ENCODE data around the gene AP3B1.

AP3B1 gene

DNA sequence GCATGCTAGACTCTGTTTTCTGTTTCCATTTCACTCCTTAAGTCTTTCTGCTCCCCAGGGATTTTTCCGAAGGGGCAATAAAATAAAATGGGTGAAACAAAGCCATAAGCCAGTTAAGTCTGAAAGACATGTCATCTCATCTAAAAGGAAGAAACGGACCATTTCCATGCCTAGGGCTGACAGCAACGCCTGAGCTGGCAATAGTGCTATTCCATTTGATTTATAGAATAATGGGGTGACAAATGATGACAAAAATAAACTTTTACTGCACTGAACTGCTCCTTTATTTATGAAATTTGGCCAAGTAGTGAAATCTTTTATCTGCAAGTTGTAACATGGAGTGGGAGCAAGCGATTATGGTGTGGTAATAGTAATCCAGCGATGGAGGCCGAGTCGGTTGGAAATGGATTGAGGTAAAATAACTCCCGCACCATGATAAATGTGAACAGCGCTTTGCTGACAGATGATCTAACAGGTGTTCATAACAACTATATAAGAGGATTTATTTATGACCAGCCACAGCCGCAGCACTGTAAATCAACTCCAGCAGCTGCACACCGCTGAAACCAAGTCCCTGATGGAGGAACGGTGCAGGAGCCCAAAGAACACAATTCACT lies 298.6 kb downstream of the AP3B1 start:
- no peak for DNase-seq

DNA sequence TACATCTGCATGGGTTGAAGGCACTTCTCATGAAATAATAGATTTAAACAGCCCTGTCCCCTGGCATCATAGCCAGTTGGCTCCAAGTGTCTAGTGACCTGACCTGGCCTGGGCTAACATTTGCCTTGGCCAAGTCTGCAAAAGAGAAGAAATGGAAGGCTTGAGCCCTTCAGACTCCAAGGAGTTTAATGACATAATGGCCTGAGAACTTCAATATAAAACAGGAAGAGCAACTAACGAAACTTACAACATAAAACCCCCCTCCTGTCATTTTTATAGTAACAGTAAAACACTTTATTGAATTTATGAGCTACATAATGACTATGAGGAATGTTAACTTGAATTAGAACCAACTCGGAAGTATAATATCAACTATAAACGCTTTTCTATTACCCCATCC lies 299.6 kb downstream of the AP3B1 start:
- no peak for DNase-seq

DNA sequence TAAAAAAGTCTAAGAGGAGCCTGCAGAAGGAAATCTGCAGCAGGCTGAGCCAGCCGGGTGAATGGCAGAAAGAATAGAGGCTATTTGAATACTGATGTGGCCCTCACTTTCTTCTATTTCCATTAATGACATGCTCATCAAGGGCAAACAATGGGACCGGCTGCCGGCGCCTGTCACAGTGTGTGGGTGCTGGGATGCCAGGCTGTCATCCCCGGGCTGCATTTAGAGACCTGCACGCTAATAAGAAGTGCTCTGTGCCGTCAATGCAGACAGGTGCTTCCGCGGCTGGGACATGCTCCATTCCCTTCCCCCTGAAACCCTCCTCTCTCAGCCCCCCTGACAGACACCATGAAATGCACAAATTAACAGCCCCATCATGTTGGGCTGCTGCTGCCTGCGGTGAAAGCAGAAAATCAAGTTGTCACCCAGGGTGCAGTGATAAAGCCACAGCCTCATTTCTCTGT lies 300.6 kb downstream of the AP3B1 start:
- DNase-seq, result no peak

DNA sequence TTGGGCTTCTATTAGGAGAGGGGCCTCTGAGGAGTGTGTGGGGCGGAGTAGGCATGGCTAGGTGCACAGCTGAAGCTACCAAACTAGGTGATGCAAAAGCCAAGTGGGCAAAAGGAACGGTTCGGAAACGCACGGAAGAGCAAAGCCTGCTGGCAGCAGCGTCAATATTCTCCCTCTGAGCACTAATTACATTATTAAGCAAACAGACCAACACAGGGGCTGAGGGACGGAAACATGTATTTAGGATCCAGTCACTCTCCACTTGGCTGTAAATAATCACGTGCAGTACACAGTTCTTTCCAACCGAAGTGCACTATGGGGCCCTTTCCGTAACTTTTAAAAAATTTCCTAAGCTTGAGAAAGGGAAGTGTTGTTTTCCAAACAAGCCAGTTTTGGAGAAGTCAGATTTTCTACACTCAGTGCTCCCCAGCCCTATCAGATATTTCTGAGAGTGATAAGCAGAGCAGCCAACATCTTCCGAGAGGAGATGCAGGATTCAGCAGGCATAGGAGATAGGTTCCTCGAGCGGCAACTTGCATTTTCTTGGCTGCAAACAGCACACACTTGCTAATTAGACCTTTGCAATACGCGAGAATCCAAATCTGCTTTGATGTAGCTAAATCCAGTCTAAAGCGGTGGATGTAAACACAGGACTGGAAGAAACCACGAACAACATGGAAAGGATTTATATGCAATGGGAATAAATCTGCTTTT lies 301.2 kb downstream of the AP3B1 start:
- no peak for DNase-seq

DNA sequence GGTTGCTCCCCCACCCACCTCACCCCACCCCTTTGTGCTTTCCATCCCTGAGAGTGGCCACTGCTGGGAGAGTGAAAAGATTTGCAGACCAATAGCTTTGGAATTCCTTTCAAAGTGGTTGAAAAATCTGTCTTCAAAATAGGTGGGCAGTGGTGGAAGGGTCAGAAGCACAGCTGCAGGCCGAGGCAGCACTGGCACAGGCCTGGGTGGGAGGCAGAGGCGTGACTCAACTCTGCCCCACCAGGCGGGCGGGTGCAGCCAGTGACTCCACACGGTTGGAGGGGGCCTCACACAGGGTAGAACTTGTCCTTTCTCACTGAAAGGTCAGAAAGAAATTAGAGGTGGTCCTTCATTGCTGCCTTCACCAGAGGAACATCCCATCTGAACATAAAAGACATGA lies 303.4 kb downstream of the AP3B1 start:
- no peak for DNase-seq

DNA sequence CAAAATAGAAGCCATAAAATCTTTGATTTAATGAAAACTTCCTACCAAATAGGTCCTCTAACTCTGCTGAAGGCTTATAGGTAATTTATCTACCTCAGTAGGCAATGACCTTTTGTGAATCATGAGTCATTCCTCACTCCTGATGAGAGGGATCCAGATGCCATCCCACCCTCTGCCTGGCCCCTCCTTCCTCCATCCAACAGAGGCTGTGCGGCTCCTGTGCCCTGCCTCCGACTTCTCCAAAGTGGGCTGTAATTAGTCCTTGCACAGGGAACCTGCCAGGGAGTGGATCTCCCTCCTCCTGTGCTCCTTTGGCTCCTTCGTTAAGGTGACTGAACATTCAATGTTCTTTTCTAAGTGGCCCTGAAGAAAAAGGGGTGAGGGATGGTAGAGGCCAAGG lies 304.5 kb downstream of the AP3B1 start:
- DNase-seq, result no peak

DNA sequence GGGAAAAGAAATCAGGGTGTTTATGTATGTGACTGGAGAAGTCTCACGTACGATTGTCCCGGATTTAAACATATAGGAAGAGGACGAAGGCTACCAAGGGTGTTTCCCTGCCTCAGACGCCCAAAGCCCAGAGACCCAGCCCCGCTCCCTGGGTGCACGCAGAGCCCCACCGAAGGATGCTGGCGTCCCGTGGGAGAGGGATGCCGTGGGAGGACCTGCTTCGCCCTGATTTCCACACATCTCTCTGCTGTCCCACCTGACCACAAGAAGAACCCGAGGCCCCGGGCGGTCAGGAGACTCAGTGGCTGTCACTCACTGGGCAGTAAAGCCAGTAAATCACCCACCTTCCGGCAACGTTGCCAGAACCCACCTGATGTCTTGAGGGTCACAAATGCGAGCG lies 306.5 kb downstream of the AP3B1 start:
- DNase-seq, result no peak

DNA sequence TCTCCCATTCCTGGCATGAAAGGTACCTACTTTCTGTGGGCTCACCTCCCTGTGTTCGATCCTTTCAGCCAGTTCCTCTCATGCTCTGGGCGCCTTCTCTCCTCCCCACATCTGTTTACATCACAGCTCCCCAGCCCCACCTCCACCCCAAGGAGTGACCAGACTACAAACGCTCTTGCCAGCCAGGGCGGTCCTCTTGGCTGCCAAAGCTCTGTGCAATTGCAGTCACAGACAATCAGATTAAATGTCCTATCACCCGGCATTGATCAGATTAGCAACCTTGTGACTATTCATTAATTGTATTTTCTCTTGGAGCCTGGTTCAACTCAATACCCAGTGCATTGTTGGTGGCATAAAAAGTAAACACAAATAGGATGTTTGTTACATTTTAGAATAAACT lies 307.2 kb downstream of the AP3B1 start:
- DNase-seq, result no peak

DNA sequence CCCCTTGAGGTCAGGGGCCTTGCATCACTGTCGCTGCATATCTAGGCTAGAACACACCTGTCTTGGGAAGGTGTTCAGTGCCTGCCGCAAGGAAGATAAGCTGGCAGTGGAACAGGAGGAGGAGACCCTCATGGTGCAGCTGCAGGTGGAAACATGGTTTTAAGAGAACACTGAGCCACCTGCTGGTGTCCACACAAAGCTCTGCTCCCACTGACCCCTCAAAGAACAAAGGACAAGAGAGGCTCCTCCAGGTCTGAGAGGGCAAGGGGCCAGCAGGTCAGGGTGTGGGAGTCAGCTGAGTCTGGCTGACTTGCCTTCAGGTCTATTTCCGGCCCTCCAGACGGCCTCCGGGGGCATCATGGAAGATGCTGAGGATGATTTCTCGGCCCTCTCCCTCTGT lies 308.2 kb downstream of the AP3B1 start:
- no peak for DNase-seq

DNA sequence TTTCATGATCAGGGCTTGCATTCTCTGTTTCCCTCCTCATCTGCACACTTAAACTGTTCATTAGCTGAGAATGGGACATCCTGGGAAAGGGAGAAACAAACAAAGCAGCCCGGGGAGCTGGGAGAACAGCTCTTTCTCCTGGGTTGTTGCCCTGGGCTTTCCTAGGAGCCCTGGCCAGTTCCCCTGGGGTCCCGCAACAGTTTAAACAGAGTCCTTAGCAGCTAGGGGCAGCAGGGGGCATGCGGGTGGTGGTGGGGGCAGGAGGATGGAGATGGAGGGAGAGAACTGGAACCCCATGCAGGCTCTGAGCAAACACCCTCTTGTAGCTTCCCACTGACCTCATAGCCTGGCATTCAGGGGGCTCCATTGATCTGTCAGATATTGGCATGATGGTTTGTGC lies 309.3 kb downstream of the AP3B1 start:
- no peak for DNase-seq

DNA sequence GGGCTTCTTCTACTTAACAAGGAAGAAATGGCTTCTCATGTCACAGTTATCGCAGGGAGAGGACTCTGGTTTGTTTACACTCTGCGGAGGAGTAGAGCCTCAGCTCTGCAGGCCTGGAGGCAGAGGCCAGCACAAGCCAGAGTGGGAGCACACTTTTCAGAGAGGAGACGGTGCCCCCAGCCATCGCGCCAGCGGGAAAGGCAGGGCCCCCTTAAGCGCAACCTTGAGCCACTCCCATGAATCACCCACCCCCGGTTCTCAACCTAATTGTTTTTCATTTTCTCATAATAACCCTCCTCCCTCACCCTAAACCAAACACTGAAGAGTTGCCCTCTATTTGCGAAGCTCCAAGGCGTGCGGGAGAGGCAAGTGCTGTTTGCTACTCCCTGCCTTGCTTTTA lies 309.9 kb downstream of the AP3B1 start:
- DNase-seq, result no peak

DNA sequence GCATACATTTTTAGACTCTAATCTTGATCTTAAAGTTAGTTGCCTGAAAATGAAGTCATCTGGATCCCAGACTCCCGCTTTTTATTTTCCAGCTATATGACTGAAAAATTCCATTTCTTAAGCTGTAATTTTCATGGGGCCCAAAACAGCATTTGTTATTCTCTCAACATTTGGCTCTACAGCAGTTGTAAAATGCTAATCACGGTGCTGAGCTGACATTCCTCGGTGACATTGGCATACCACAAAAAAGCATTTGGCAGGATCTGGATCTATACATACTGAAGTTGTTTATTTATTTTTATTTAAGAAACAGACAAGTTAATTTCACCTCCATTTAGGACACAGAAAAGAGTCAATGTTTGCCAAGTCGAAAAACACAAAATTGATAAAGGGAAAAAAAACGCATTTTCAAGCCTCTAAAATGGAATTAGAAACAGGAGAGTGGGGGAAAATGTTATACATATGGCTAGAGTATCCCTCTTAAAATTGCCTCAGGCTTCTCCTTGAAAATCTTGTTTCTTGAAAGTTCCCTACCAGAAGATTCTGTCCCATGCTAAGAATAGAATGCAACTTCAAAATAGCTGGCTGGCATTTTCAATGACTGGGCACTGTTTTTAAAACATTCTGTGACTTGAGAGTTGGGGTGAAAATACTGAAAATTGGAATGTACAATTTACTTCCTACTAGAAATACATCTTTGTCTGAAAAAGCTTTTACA lies 310.9 kb downstream of the AP3B1 start:
- DNase-seq, result no peak

DNA sequence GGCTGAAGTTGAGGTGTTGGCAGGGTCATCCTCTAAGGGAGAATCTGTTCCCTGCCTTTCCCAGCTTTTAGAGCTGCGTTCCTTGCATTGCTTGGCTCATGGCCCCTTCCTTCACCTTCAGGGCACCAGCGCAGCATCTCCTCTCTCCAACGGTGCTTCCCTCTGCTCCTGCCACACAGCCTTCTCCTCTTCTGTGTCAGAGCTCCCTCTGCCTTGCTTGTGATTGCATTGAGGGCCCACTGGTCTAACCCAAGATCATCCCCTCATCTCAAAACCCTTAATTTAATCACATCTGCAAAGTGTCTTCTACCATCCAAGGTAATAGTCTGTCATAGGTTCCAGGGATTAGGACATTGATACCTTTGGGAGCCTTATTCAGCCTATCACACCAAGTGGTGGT lies 312.7 kb downstream of the AP3B1 start:
- DNase-seq, result no peak

DNA sequence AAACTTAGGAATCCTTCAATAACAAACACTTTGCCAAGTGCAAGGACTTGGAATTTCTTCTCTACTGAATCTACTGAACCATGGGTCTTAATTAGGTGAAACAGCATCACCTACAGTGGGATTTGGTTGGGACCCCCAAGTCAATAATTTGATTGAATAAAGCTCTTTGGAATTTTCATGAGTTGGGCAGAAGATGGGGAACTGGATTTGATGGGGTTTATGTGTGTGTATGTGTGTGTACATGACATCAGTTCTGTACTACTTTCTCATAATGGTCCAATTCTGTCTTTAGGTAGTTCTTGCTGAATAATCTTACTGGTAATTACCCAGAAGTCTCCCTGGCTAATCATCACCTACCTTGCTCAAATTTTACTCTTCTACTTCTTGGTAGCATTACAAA lies 319.9 kb downstream of the AP3B1 start:
- no peak for DNase-seq

DNA sequence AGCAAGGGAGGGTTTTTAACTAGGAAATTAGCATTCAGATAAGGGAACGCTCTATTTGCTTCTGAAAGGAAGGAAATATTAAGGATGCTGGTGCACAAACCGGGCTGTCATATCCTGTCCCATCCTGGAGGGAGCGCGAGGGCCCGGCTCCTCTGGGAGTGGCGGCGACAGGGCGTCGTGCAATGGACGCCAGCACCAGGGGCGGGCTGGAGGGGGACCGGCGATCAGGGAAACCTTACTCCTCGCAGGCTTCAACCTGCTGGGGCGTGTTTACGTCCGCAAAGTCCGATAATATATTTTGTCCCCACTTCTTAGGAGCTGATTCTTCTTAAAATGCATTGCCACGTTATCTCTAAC lies 321.3 kb downstream of the AP3B1 start:
- no peak for DNase-seq

DNA sequence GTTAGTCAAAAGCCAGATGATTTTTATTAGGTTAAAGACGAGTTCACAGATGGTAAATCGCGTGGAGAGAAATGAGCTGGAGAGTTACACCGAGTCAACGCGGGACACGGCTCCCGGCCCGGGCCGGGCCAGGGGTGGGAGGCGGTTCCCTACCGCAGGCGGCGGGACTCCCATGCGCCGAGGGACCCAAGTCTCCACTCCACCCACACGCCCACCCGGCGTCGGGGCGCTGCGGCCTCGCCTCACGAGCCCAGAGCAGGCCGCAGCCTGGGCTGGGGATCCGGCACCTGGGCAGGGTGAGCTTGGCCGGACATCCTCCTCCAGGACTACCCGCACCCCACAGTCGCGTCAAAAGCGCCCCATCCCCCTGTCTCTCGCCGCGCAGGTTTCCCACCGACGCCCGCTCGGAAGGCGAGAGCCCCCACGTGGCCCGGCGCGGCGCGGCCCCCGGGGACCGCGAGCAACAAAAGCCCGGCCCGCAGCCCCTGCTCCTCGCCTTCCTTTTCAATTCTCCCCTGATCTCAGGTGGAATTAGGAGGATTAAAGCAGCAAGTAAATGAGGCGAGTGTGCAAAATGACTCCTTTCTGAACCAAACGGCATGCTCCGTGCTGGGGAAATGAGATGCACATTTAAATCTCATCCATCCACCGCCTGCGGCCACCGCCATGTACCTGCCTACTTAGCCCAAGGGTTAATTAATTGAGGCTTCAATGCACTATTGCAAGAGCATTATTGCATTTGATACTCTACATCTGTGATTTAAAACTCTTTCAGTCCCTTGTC lies 321.8 kb downstream of the AP3B1 start:
- no peak for DNase-seq

DNA sequence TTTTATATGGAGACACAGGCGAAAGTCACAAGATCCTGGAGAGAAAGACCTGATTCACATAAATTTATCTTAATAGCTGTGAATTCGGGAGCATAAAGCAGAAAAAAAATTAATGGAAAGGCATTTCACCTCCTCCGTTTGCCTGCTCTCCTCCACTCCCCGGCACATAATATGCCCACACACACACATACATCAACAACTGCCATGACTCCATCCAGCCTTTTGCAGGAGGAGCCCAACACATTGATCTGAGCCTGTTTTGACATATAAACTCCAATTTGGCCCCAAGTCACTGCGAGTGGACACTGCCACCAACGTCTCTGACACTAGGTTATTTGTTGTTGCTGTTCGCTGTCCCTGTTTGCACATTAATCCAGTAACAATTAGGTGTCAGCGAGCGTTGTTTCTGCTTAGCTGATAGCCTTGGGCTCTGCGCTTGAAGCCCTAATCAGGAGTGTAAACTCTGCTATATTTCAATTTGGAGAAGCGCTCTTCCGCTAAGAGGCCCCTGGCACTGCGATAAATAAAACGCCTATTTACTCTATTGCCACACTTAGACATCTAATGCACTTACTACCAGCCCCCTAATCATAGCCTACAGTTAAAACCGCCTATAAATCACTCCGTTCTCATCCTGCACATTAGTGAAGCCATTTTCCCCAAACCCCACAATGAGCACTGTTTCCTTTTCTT lies 322.6 kb downstream of the AP3B1 start:
- no peak for DNase-seq

DNA sequence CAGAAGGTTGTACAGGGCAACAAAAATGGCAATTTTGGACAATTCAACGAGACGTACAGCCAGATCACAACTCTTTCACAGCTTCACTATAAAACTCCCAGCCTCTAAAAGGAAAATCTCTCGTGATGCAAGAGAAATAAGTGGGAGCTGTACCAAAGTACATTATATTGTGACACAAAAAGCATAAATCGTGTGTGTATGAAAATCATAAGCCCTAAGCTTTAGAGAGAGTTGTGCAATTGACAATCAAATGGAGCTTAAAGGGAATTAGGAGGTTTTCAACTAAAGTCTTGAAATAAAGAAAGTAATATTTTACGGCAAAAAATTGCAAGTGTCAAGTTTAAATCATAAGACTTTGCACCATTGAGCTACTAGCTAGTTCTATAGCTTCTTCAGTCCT lies 323.6 kb downstream of the AP3B1 start:
- no peak for DNase-seq

DNA sequence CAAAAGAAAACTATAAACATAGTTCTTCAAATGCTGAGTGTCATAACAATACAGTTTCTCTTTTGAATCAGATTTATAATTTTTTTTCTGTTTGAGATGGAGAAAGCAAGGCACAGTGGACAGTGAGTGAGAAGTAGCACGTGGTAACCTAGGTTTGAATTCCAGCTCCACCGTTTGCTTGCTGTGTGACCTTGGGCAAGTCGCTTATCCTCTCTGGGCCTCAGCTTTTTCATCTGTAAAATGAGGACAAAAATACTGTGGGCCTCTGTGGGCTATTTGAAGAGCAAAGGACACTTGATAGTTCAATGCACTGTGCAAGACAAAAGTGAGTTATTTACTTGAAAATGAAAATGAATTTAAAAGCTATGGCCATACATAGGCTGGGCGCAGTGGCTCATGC lies 330.7 kb downstream of the AP3B1 start:
- DNase-seq, result no peak

DNA sequence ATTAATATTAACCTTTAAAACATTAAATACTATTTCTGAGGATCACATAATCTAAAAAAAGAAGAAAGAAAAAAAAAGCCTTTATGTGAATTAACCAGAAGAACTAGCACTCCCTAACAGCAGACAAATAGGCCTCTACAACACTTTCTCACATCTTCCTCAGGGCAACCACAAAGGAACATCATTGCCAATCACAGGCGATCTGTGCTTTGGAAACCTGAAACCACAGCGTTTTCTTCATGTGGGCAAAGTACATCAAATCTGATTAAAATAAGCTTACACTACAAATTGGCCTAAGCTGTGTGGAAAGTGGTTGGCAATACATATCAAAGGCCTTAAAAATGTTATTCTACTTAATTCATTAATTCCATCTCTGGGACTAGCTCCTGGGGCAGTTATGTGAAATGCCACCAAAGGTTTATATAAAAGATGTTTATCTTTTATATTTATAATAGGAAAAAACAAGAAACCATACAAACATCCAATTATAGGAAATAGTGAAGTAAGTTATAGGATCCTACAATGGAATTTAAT lies 333.6 kb downstream of the AP3B1 start:
- peak; percentile 56 for DNase-seq

DNA sequence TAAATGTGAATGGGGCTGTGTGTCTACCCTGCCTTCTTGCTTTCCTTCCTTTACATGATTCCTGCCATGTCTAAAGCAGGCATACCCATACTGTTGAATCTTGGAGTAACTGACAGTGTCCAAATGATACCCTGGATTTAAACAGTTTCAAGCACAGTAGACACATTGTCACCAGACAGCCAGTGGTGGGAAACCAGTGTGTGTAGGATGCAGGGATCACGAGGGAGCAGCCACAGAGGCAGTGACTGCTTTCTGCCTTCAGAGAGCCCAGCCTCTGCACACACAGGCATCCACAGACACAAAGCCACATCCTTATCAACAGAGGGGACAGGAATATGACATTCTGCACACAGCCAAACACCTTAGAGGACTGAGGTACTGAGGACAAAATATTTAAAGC lies 334.2 kb downstream of the AP3B1 start:
- no peak for DNase-seq

DNA sequence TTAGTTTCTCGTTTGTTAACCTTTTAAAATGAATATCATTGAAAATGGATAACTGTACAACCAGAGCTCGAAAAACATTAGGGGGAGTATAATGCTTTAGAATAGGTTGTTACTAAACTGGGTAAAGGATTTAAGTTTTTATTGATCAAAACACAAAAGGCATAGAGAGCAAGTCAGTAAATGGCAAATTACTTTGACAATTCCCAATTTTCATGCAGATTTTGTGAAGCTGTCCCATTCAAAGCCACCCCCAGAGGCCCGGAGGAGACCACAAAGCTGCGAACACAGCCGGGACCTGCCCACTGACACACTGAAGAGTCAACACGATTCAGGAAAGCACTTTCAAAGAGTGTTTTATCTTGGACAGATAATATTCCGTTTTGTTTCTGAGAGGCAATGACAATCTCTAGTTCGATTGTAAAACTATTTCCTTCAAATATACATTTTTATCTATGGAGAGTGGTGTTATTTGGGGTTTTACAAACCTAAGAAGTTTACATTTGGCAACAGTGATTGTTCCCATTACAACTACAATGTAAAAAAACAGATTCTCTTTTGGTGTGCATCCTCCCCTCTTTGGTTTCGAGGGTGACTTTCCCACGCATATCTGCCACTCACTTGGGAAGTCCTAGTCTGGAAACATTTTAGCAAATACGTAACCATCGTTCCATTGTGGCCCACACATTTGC lies 335.7 kb downstream of the AP3B1 start:
- DNase-seq, result no peak
